Thoracic aorta (tissue), 2 donors: Measurements from ENCODE around the gene TOP1. TPM values are rescaled to one million over a fixed set of nuclear protein-coding genes. Genes with fewer than 3 reads are reported as not detected.

ENCODE experiments used
- ATAC-seq: fragments of 150-250 bp; one replicate; pipeline ENCODE4 v1.8.0; 2017; ENCODE audit warnings: low read depth; ENCODE audit not compliant: insufficient number of reproducible peaks, low FRiP score
- DNase-seq: peaks from one replicate; pipeline ENCODE4 v3.0.0-alpha.2; 2020; ENCODE audit warnings: low spot score
- H3K27ac ChIP-seq, 2 donors: fragments of 200-600 bp; sonication (generic); 1 replicate in 1 of 2; 2 replicates in 1 of 2; pipeline ENCODE4 v1.5.1; 2016; ENCODE audit warnings: mild to moderate bottlenecking in 2 of 2, moderate library complexity in 2 of 2
- H3K27me3 ChIP-seq: fragments of 200-600 bp; sonication (generic); replicated peaks from 2 replicates; pipeline ENCODE4 v1.6.0; 2016; ENCODE audit warnings: mild to moderate bottlenecking; ENCODE audit not compliant: insufficient read depth
- H3K36me3 ChIP-seq: fragments of 200-600 bp; sonication (generic); one replicate; pipeline ENCODE4 v1.5.1; 2016
- H3K4me1 ChIP-seq, 2 donors: fragments of 200-600 bp; sonication (generic); 1 replicate in 1 of 2; 2 replicates in 1 of 2; pipeline versions ENCODE4 v1.5.1 to v1.6.0; 2016; ENCODE audit warnings: low read depth in 2 of 2, mild to moderate bottlenecking in 1 of 2; ENCODE audit not compliant: control insufficient read depth in 1 of 2
- H3K4me3 ChIP-seq: fragments of 200-600 bp; sonication (generic); 2 replicates; pipeline ENCODE4 v1.5.1; 2016; ENCODE audit warnings: mild to moderate bottlenecking
- H3K9me3 ChIP-seq: fragments of 200-600 bp; sonication (generic); 2 replicates; pipeline ENCODE4 v1.5.1; 2016
- total RNA-seq, 2 donors: library from RNA; depleted of rRNA; stranded (reverse); fragments of >200 nt; gene quantifications; one replicate each; pipeline versions ENCODE4 v1.1.0 to v1.2.3, GENCODE V29; 2016
- TF ChIP-seq, protein P1 (sequence below): fragments of 200-600 bp; sonication (generic); IDR thresholded peaks from one replicate; pipeline ENCODE4 v1.5.1; 2019; ENCODE audit warnings: antibody characterized with exemption

The TOP1 gene
- total RNA-seq, 2 donors from 2014 or later, result 17.3 to 35.4 TPM

DNA sequence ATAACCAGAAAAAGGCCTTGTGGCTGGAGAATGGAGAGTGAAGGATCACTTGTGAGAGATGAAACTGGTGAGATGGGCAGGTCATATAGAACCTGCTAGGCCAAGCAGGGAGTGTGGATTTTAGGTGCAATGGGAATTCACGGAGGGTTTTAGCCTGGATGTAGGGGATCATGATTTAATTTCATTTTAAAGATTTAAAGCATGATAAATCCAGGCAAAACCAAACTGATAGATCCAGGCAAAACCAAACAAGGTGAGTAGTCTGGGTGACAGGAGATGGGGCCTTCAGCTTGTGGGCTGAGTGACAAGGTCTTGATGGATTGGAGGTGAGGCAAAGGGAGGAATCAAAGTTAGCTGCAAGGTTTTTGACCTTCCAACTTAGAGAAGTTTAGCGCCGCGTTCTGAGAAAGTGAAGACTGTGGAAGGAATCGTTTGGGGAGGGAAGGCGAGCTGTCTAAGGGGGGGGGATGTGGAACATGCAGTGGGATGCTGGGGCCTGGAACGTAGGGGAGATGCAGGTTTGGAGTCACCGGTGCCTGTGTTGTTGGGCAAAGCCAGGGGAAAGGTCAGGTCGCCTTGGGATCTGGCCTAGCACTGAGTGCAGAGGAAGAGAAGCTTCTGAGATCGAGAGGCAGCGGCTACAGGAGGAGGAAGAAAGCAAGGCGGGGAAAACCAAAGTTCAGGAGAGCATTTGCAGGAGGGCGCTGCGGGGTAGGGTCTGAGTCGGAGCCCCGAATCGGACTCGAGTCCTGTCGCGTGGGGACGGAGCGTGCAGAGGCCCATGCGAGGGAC is 107.5 kb downstream of the TOP1 start:
- Histone ChIP-seq H3K36me3 (no peaks in the 10 kb centered on the region), H3K4me1 (peaks cover 6 to 33% of the 10 kb centered on the region in 2 donors), H3K4me3 (peak overlapping the region; percentile 92), H3K27me3 (no peaks in the 10 kb centered on the region), H3K9me3 (no peaks in the 10 kb centered on the region), H3K27ac (peak overlapping the region; percentile 92 to 94)
- ATAC-seq (no peak), DNase-seq (no peak)
- TF ChIP-seq, protein P1, sequence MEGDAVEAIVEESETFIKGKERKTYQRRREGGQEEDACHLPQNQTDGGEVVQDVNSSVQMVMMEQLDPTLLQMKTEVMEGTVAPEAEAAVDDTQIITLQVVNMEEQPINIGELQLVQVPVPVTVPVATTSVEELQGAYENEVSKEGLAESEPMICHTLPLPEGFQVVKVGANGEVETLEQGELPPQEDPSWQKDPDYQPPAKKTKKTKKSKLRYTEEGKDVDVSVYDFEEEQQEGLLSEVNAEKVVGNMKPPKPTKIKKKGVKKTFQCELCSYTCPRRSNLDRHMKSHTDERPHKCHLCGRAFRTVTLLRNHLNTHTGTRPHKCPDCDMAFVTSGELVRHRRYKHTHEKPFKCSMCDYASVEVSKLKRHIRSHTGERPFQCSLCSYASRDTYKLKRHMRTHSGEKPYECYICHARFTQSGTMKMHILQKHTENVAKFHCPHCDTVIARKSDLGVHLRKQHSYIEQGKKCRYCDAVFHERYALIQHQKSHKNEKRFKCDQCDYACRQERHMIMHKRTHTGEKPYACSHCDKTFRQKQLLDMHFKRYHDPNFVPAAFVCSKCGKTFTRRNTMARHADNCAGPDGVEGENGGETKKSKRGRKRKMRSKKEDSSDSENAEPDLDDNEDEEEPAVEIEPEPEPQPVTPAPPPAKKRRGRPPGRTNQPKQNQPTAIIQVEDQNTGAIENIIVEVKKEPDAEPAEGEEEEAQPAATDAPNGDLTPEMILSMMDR, result no peak

DNA sequence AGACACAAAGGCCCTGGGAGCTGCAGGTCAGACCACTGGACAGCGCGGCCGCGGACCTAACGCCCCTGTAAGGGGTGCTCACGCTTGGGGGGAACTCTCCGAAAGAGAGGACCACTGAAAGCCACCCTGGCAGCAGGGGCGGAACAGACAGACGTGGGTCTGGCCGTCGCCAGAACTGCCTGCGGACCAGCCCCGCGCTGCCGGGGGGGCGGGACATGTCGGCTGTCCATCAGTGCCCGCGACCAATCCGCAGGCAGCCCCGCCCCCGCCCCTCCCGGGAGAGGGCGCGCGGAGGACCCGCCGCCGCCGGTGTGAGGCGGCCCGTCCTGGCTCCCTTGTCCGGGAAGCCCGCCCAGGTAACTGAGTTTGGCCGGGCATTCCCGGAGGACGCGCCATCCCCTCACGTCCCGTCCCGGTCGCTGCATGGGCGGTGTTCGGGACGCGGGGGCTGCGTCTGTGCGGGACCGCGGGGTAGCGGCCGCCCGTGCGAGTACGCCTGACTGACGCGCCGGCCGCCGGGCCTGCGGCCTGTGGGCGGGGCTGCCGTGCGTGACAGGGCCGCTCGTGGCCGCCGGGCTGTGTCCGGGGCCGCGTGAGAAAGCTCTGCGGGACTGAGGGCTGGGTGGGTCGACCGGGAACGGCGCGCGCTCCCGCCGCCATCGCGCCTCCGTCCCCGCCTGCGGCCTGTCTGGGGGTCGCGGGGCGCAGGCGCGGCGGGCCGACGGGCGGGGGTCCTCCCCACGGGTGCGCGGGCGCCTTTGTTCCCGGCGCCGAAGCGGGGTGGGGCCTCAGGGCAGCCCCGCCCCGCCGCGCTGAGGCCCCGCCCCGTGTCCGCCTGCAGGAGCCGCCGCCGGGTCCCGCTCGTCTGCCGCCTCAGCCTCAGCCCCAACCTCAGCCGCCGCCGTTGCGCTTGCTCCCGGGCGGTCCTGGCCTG is 108.3 kb downstream of the TOP1 start, which contains the start of gene PLCG1:
Gene PLCG1 (plus strand): TSS at position 864 of the 934 bp plus-strand sequence. CDS start 99 bp downstream, outside the sequence.
- no peaks in the 10 kb centered on the region for H3K36me3 ChIP-seq
- no peaks in the 10 kb centered on the region for H3K9me3 ChIP-seq
- H3K27ac ChIP-seq, result peak within 1 kb of the TSS; percentile 92 to 94
- ATAC-seq (peak; percentile 78), DNase-seq (peak; percentile 49)
- TF ChIP-seq, protein P1, result no peak
- H3K4me1 ChIP-seq, result peaks cover 6 to 41% of the 10 kb centered on the region in 2 donors
- no peaks in the 10 kb centered on the region for H3K27me3 ChIP-seq
- H3K4me3 ChIP-seq, result peak within 1 kb of the TSS; percentile 92

DNA sequence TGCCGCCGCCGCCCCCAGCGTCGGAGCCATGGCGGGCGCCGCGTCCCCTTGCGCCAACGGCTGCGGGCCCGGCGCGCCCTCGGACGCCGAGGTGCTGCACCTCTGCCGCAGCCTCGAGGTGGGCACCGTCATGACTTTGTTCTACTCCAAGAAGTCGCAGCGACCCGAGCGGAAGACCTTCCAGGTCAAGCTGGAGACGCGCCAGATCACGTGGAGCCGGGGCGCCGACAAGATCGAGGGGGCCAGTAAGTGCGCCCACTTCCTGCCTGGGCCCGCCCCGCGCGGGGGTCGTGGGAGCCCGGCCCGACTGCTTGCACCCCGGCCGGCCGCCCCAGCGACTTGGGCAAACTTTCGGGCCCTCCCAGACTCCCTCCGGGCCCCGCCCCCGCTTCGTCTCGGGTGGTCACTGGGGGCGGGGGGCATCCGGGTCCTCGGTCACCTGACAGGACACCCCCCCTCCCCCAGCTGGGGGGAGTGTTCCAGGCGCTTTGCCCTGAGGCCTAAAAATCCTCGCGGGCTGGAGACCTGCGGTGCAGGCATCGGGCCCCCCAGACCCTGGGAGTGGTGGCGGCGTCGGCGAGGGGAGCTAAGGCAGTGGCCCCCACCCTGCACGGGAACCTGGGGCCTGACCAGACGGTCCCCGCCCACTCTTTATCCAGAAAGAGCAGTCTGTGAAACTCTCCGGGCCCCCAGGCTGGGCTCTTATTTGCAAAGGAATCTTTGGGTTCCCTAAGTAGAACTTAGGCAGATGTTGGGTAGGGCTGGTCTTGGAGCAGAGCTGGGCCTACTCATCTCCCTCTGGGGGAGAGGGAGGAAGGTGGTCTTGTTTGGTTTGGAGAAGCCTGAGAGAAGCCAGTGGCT is 109.2 kb downstream of the TOP1 start:
- Histone ChIP-seq H3K9me3 (no peaks in the 10 kb centered on the region), H3K36me3 (no peaks in the 10 kb centered on the region), H3K27ac (peak overlapping the region; percentile 92 to 94), H3K4me3 (peak overlapping the region; percentile 92), H3K4me1 (peaks cover 6 to 50% of the 10 kb centered on the region in 2 donors), H3K27me3 (no peaks in the 10 kb centered on the region)
- TF ChIP-seq, protein P1, result no peak
- DNase-seq, result peak; percentile 38
- ATAC-seq, result peak; percentile 3

DNA sequence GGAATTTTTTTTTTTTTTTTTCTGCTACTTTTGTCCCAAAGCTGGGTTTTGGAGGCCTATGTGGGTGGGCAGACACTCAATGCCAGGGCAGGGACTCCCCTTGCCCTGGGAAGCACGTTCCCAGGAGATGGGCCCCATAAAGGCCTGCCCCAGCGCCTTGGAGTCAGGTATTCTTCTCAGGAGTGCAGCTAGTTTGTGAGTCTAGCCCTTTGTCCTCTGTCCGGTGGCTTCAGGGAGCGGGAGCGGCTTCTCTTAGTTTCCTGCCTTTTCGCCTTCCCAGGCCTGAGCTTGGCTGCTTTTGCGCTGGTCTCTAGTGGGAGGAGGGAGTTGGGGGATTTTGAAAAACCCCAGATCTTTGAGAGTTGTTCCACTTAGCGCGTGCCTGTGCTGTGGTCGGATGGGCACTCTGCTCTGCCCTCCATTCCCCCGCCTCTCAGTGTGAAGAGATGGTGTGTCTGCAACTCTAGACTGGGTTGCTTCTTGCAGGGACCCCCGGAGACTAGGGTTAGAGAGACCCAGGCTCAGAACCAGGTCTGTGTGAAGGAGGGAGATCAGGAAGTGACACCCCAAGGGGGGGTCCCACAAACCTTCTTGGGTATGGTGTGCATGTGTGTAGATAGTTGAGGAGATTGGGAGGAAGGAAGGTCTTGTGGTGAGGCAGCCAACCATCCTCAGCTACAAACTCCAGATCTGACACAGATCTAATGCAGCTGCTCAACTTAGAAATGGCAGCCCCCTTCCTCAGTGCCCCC is 110.0 kb downstream of the TOP1 start:
- TF ChIP-seq, protein P1, result no peak
- DNase-seq, result no peak
- Histone ChIP-seq H3K4me1 (peaks cover 6 to 52% of the 10 kb centered on the region in 2 donors), H3K9me3 (no peaks in the 10 kb centered on the region), H3K36me3 (no peaks in the 10 kb centered on the region), H3K27ac (peak overlapping the region; percentile 92 to 94), H3K27me3 (no peaks in the 10 kb centered on the region), H3K4me3 (peak overlapping the region; percentile 92)
- ATAC-seq, result no peak
